ENCODE data around the gene HOTAIR.

Gene HOTAIR

GRCh38 chr12:53986686-53987483 lies 12.1 kb upstream of the HOTAIR start:
- no peak for DNase-seq (ENCODE audit: low read depth)

- no peak for DNase-seq (ENCODE audit: low read depth)
Measured at GRCh38 chr12:53985994-53986685, 11.4 kb upstream of the HOTAIR start.

GRCh38 chr12:53985692-53985993 lies 10.9 kb upstream of the HOTAIR start:
- DNase-seq (ENCODE audit: low read depth) = no peak

- peak; percentile 95 for DNase-seq (ENCODE audit: low read depth)
Measured at GRCh38 chr12:53984901-53985691, 10.3 kb upstream of the HOTAIR start, which contains the start of gene HOXC10. TSS of gene HOXC10 (plus strand) at chr12:53985146. CDS start at chr12:53985260, 114 bp downstream.

GRCh38 chr12:53983950-53984572 lies 9.3 kb upstream of the HOTAIR start:
- peak; percentile 78 for DNase-seq (ENCODE audit: low read depth)

GRCh38 chr12:53983568-53983949 lies 8.8 kb upstream of the HOTAIR start:
- DNase-seq (ENCODE audit: low read depth) = no peak

GRCh38 chr12:53982648-53983567 lies 8.2 kb upstream of the HOTAIR start:
- no peak for DNase-seq (ENCODE audit: low read depth)

GRCh38 chr12:53981634-53982565 lies 7.1 kb upstream of the HOTAIR start:
- DNase-seq (ENCODE audit: low read depth) = no peak

- DNase-seq (ENCODE audit: low read depth) = no peak
Measured at GRCh38 chr12:53980802-53981496, 6.2 kb upstream of the HOTAIR start.

GRCh38 chr12:53980104-53980801 lies 5.5 kb upstream of the HOTAIR start:
- DNase-seq (ENCODE audit: low read depth) = no peak

- DNase-seq (ENCODE audit: low read depth) = no peak
Measured at GRCh38 chr12:53978477-53979356, 4.0 kb upstream of the HOTAIR start.

GRCh38 chr12:53977596-53978445 lies 3.1 kb upstream of the HOTAIR start:
- no peak for DNase-seq (ENCODE audit: low read depth)

- DNase-seq (ENCODE audit: low read depth) = no peak
Measured at GRCh38 chr12:53976823-53977595, 2.3 kb upstream of the HOTAIR start.

- no peak for DNase-seq (ENCODE audit: low read depth)
Measured at GRCh38 chr12:53976172-53976822, 1.5 kb upstream of the HOTAIR start.

- no peak for DNase-seq (ENCODE audit: low read depth)
Measured at GRCh38 chr12:53975479-53976152, 862 bp upstream of the HOTAIR start.
